A549 treated with Hydrocortisone at 1 μM for 4 hours (cell line): ENCODE results near the gene NAA15. TPM values are rescaled to one million over a fixed set of nuclear protein-coding genes. Genes with fewer than 3 reads are reported as not detected.

Experiments
- total RNA-seq: library from RNA; stranded (reverse); fragments of 200-300 nt; extraction: Qiagen RNA extraction; gene quantifications from 5 replicates; pipeline ENCODE4 v1.2.3, GENCODE V29; 2022

The NAA15 gene
- 18.9 to 38.5 TPM (median 26.9 TPM) in 5 replicates for total RNA-seq

GRCh38 chr4:139301113-139301820 lies at the start of gene NAA15:
Gene NAA15, plus strand, starts transcription at chr4:139301505. Its CDS starts 273 bp downstream, at chr4:139301778.

DNA sequence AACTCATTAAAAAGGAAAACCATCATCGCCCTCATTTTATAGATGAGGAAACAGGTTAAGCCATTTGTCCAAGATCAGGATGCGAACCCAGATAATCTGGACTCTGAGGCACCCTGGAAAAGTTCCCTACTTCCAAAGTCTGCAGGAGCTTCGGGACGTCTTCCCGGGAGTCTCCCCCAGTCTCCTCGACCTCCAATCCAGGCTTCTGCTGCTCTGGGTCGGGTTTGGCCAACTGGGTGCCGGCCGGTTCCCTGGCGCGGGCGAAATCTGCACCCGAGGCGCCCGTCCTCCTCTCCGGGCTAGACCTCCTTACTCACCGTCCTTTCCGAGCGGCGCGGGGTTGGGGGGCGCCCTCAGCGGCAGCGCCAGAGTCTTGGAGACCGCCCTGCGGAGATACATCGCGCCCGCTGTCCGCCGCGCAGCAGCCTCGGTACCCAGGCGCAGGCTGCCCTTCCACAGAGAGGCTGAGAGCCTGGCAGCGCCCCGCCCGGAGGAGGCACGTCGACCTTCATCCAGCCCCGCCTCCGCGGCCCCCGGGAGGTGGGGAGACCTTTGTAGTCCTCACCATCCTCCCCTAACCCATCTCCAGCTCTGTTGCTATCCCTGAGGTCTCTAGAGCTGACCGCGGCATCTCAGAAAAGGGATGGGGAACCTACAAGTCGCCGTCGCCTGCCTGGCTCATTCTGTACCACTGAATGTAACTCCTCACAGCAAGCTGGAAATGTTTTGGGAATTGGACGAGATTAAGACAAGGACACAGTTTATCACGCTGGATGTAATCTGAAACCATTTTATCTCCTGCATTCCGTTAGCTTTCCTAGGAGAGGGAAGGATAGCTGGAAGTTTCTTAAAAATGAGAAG lies 21.3 kb upstream of the NAA15 start, which contains the start of gene MGARP:
Gene MGARP (minus strand): TSS at position 466 of the 861 bp plus-strand sequence. CDS start 67 bp downstream, at position 399.

GRCh38 chr4:139301821-139302611 lies 711 bp downstream of the NAA15 start, which contains the start of gene NDUFC1:
Gene NDUFC1, minus strand, starts transcription at chr4:139302477. Its CDS starts 6,679 bp downstream, at chr4:139295798.

GRCh38 chr4:139454111-139455045 lies 153.1 kb downstream of the NAA15 start, which contains the start of gene RAB33B:
Gene RAB33B, plus strand, starts transcription at chr4:139454121. Its CDS starts 75 bp downstream, at chr4:139454196.

Other genes starting within 250 kb of the NAA15 start
- gene ELF2, start 124.3 kb upstream of the NAA15 start, total RNA-seq: 11.5 to 14.8 TPM (median 11.6 TPM) in 5 replicates
- 0.48 to 0.95 TPM (median 0.83 TPM) in 5 replicates for gene MGARP, start 21.3 kb upstream of the NAA15 start, total RNA-seq
- gene NDUFC1, start 972 bp downstream of the NAA15 start, total RNA-seq: 68.1 to 84.9 TPM (median 76.1 TPM) in 5 replicates
- gene RAB33B, start 152.6 kb downstream of the NAA15 start, total RNA-seq: 1.7 to 3.2 TPM (median 2.3 TPM) in 5 replicates